Measurements from ENCODE around the gene PHTF1.

The PHTF1 gene

GRCh38 chr1:113786069-113786468 is 26.8 kb upstream of the PHTF1 start:
- TF ChIP-seq GATA3 (IDR thresholded peaks at IDR 0.05; ENCODE audit: low read depth, low read length) (no peak), GATA2 (IDR thresholded peaks at IDR 0.05; ENCODE audit: low read depth, low read length) (no peak)

- no peak for TF ChIP-seq GATA2 (IDR thresholded peaks at IDR 0.05; ENCODE audit: low read depth, low read length)
- no peak for TF ChIP-seq GATA3 (IDR thresholded peaks at IDR 0.05; ENCODE audit: low read depth, low read length)
Measured at GRCh38 chr1:113784104-113784779, 25.0 kb upstream of the PHTF1 start.

- TF ChIP-seq GATA3 (IDR thresholded peaks at IDR 0.05; ENCODE audit: low read depth, low read length) (no peak), GATA2 (IDR thresholded peaks at IDR 0.05; ENCODE audit: low read depth, low read length) (no peak)
Measured at GRCh38 chr1:113783254-113784103, 24.2 kb upstream of the PHTF1 start.

- TF ChIP-seq GATA3 (IDR thresholded peaks at IDR 0.05; ENCODE audit: low read depth, low read length) (no peak), GATA2 (IDR thresholded peaks at IDR 0.05; ENCODE audit: low read depth, low read length) (no peak)
Measured at GRCh38 chr1:113782406-113782805, 23.1 kb upstream of the PHTF1 start.

- TF ChIP-seq GATA3 (IDR thresholded peaks at IDR 0.05; ENCODE audit: low read depth, low read length) (no peak), GATA2 (IDR thresholded peaks at IDR 0.05; ENCODE audit: low read depth, low read length) (no peak)
Measured at GRCh38 chr1:113780374-113781146, 21.3 kb upstream of the PHTF1 start.

GRCh38 chr1:113779542-113779941 is 20.3 kb upstream of the PHTF1 start:
- TF ChIP-seq GATA3 (IDR thresholded peaks at IDR 0.05; ENCODE audit: low read depth, low read length) = no peak
- TF ChIP-seq GATA2 (IDR thresholded peaks at IDR 0.05; ENCODE audit: low read depth, low read length) = no peak

- TF ChIP-seq GATA3 (IDR thresholded peaks at IDR 0.05; ENCODE audit: low read depth, low read length) (no peak), GATA2 (IDR thresholded peaks at IDR 0.05; ENCODE audit: low read depth, low read length) (no peak)
Measured at GRCh38 chr1:113777561-113777960, 18.3 kb upstream of the PHTF1 start.

- TF ChIP-seq GATA3 (IDR thresholded peaks at IDR 0.05; ENCODE audit: low read depth, low read length) (no peak), GATA2 (IDR thresholded peaks at IDR 0.05; ENCODE audit: low read depth, low read length) (no peak)
Measured at GRCh38 chr1:113770031-113770430, 10.7 kb upstream of the PHTF1 start.

- TF ChIP-seq GATA3 (IDR thresholded peaks at IDR 0.05; ENCODE audit: low read depth, low read length) = no peak
- TF ChIP-seq GATA2 (IDR thresholded peaks at IDR 0.05; ENCODE audit: low read depth, low read length) = no peak
Measured at GRCh38 chr1:113769601-113769970, 10.3 kb upstream of the PHTF1 start.

- no peak for TF ChIP-seq GATA2 (IDR thresholded peaks at IDR 0.05; ENCODE audit: low read depth, low read length)
- TF ChIP-seq GATA3 (IDR thresholded peaks at IDR 0.05; ENCODE audit: low read depth, low read length) = no peak
Measured at GRCh38 chr1:113768916-113769600, 9.8 kb upstream of the PHTF1 start.

GRCh38 chr1:113765306-113766230 is 6.3 kb upstream of the PHTF1 start:
- no peak for TF ChIP-seq GATA3 (IDR thresholded peaks at IDR 0.05; ENCODE audit: low read depth, low read length)

GRCh38 chr1:113763661-113764060 is 4.4 kb upstream of the PHTF1 start:
- TF ChIP-seq GATA3 (IDR thresholded peaks at IDR 0.05; ENCODE audit: low read depth, low read length) (no peak), GATA2 (IDR thresholded peaks at IDR 0.05; ENCODE audit: low read depth, low read length) (no peak)

GRCh38 chr1:113761937-113762336 is 2.7 kb upstream of the PHTF1 start:
- TF ChIP-seq GATA3 (IDR thresholded peaks at IDR 0.05; ENCODE audit: low read depth, low read length) (no peak), GATA2 (IDR thresholded peaks at IDR 0.05; ENCODE audit: low read depth, low read length) (no peak)
